Activated naive CD4-positive, alpha-beta T cell treated with anti-CD3 and anti-CD28 coated beads, Interleukin-2, amount 10 ng/mL, durations not matched to agents 5 hours and 36 hours (primary cell): Measurements from ENCODE around the gene FKBP1A. TPM values are rescaled to one million over a fixed set of nuclear protein-coding genes. Genes with fewer than 3 reads are reported as not detected.

Experiments
- total RNA-seq, 2 experiments: library from RNA; stranded (reverse); gene quantifications; one replicate each; pipeline ENCODE4 v1.2.3, GENCODE V29; 2021

The FKBP1A gene
- total RNA-seq, result 100 to 1,000 TPM; 208 to 214 TPM

GRCh38 chr20:1392693-1393506 is at the start of gene FKBP1A:
TSS of gene FKBP1A (minus strand) at chr20:1393054. CDS start at chr20:1392998, 56 bp downstream.

GRCh38 chr20:1328680-1329330 is 64.0 kb downstream of the FKBP1A start, which contains the start of gene SDCBP2:
TSS of gene SDCBP2 (minus strand) at chr20:1329139. CDS start at chr20:1320416, 8,723 bp downstream.

Other genes with a start within 250 kb of the FKBP1A start
- 1 to 10 TPM in 1 of 2 experiments, under 1 TPM in 1; 0.79 to 1.7 TPM for gene TMEM74B, start 208.1 kb downstream of the FKBP1A start, total RNA-seq
- gene C20orf202, start 189.6 kb downstream of the FKBP1A start, total RNA-seq, result not detected
- gene RAD21L1, start 167.0 kb downstream of the FKBP1A start, total RNA-seq, result not detected
- 1 to 10 TPM; 8.9 to 9.4 TPM for gene SNPH, start 126.8 kb downstream of the FKBP1A start, total RNA-seq
- gene SDCBP2, start 63.9 kb downstream of the FKBP1A start, total RNA-seq, result 1 to 10 TPM; 2.6 to 2.7 TPM
- gene NSFL1C, start 73.8 kb upstream of the FKBP1A start, total RNA-seq, result 10 to 100 TPM; 55.3 to 57.1 TPM
- gene SIRPB2, start 98.4 kb upstream of the FKBP1A start, total RNA-seq, result not detected
- under 1 TPM in 1 of 2 experiments, not detected in 1; 0.13 TPM for gene SIRPD, start 164.7 kb upstream of the FKBP1A start, total RNA-seq
- 1 to 10 TPM; 5.4 to 7.4 TPM for gene SIRPB1, start 227.0 kb upstream of the FKBP1A start, total RNA-seq